Suprapubic skin (tissue), 3 donors: ENCODE results near the gene SCN1B.

Source experiments
- CTCF ChIP-seq, 2 donors: fragments of 200-600 bp in 1 of 2; fragments of 450-650 bp in 1 of 2; sonication (generic) in 1 of 2; IDR thresholded peaks; one replicate each; pipeline ENCODE4 v1.5.1; 2016 to 2019; ENCODE audit warnings: antibody characterized with exemption in 2 of 2, mild to moderate bottlenecking in 1 of 2, moderate library complexity in 1 of 2
- EP300 ChIP-seq: sonication (generic); formaldehyde crosslinking; IDR thresholded peaks from one replicate; pipeline ENCODE4 v1.6.1; 2017; ENCODE audit warnings: antibody characterized with exemption
- POLR2A ChIP-seq, 2 donors: fragments of 450-650 bp; IDR thresholded peaks; one replicate each; pipeline ENCODE4 v1.6.1; 2017; ENCODE audit warnings: antibody characterized with exemption in 2 of 2, mild to moderate bottlenecking in 2 of 2, moderate library complexity in 2 of 2

GRCh38 chr19:35066691-35067563, 36.7 kb downstream of the SCN1B start:
- peak; percentile 81 to 82 for TF ChIP-seq CTCF (IDR thresholded peaks at IDR 0.05)
- TF ChIP-seq POLR2A (IDR thresholded peaks at IDR 0.05) = no peak
- no peak for TF ChIP-seq EP300
